DMS 273 treated with DMSO at 0.1 percent for 48 hours (cell line): ENCODE data around the gene BICDL2.
A peak's percentile ranks its signal among the peaks of the same experiment; 100 is the strongest.

Experiments
- DNase-seq: peaks from one replicate; lab custom pipeline; 2025; lab: John Stamatoyannopoulos, UW

BICDL2 gene

DNA sequence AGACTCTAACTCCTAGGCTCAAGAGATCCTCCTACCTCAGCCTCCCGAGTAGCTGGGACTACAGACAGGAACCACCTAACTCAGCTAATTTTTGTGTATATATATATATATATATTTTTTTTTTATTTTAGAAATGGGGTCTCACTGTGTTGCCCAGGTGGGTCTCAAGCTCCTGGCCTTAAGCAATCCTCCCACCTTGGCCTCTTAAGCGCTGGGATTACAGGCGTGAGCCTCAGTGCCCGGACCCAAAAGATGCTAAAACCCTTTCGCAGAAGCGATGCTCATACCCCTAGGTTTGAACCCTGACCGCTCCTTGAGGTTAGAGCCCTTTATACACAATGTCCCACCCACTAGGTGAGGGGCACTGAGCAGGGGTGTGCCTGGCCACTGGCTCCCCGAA, 26.2 kb downstream of the BICDL2 start:
- DNase-seq: no peak

DNA sequence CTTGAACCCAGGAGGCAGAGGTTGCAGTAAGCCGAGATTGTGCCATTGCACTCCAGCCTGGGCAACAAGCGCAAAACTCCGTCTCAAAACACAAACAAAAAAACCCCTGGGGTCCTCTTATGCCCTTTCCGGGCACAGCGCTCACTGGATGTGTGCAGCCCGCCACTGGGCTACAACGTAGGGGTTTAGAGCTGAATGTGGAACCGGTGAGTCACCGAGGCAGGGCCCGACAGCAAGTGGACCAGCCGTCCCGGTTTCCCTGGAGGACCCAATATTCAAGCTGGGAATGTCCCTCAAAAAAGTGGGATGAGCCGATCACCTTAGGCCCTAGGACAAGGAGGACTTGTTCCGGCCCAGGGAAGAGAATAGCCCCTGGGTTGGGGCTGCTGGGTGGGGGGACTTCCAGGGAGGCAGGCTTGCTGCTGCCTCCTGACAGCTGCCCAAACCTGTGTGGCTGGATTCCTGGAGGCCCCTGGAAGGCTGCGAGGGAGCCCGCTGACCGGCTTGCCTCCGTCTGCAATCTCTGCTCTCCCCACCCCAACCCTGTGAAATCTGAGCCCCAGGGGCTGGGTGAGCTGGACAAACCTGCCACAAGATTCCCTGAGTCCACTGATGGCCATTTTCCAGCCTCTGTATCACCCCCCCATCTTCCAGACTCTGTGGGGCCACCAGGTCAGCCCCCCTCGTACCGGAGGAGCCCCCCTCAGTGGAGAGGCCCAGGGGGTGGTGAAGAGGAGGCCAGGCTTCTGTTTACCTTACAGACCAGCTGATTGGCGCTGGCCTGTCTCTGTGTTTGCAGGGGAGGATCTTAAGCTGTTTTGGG, 27.0 kb downstream of the BICDL2 start:
- no peak for DNase-seq

DNA sequence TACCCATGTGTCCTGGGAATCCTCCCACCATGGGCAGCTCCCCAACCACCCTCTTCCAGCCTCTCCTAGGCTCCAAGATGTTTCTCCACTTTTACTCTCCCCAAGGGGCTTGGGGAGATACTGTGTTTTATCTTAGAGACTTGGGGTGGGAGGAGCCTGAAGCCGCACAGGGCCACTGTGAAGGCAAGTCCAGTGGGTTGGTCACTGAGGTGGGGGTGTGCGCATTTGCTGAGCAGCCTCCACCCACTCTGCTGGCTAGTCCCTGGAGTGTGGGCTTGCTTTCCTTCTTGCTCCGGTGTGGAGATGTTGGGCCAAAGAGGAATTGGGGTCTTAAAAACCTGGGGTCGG, 28.1 kb downstream of the BICDL2 start:
- no peak for DNase-seq

DNA sequence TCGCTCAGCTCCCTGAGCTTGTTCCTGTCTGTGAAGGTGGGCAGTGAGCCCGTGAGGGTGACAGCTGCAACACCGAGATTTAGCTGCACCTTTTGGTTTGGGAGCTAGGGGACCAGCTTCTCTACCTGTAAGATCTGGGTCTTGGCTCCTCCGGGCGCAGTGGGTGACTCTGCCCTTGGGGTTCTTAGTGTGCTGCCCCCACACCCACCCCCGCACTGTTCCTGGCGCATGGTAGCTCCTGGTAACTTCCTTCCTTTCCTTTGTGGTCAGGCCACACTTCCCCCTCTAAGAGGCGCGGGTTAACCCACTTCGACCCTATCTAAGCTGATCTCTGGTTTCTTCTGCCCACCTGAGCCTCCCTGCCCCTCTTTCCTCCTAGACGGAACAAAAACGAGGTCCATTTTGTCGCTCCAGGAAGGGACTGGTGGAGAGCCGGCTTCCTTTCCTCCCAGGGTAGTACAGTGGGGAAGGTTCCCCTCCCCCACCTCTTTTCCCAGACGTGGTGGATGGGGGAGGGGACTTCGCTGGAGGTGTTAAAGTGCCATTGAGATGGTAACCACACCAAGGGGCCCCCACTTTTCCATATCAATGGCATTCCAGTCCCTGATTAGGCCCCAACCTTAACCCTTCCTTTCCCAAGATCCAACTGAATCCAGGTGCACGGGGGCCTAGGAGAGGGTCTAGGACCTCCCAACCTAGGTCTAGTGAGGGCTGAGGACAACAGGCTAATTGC, 28.6 kb downstream of the BICDL2 start:
- no peak for DNase-seq

DNA sequence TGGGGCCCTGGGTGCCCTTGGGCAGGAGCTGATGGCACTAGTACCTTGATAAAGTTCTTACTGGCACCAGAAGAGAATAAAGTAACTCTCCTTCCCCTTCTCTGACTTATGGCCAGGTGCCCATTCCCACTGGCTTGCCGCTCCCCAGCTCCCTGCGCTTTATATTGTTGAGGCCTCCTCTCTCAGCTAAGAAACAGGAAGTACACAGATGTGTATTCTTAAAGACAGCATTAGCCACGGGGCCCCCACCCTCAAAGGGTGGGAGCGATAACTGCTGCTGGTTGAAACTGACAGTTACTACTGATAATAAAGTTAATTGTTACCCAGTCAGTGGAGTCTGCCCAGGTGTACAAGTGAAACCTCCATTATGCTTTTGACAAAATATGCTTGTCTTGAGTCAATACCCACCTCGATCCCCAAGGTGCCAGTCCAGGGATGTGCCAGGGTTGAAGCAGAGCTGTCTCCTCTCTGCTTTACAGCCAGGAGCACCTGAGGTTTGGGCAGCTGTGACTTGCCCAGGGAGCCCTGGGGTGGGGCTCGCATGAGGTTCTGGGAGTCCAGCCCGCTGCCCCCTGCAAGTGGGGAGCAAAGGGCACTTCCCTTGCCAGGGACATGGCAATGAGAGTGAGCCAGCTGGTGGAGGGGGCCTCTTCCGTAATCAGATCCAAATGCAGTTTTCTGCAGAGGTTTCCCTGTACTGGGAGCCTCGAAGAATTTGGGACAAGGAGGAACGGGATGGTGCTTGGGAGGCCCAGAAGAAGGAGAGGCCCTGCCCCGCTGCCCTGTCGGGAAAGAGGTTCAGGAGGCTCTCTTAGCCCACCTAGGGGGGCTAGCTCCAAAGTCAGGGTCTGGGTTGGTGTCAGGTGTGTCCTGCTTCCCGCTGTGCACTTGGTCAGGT, 29.4 kb downstream of the BICDL2 start:
- DNase-seq: no peak

- no peak for DNase-seq
Observed at GRCh38 chr16:3004781-3005284, 31.9 kb downstream of the BICDL2 start.

DNA sequence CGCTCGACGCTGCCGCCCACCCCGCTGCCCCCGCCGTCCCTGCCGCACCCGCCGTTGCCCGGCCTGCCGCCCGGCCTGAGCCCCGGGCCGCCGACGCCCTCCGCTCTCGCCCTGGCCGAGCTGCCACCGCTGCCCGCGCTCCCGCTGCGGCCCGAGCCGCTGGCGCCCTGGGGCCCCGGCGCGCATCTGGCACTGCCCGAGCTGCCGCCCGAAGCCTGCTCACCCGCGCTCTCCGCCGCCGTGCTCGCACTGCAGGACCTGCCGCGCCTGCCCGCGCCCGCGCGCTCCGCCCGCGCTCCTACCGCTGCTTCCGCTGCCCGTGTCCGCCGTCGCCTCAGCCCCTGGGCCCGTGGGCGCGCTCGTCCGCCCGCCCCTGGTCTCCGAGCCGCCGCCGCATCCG, 32.4 kb downstream of the BICDL2 start:
- DNase-seq: no peak

DNA sequence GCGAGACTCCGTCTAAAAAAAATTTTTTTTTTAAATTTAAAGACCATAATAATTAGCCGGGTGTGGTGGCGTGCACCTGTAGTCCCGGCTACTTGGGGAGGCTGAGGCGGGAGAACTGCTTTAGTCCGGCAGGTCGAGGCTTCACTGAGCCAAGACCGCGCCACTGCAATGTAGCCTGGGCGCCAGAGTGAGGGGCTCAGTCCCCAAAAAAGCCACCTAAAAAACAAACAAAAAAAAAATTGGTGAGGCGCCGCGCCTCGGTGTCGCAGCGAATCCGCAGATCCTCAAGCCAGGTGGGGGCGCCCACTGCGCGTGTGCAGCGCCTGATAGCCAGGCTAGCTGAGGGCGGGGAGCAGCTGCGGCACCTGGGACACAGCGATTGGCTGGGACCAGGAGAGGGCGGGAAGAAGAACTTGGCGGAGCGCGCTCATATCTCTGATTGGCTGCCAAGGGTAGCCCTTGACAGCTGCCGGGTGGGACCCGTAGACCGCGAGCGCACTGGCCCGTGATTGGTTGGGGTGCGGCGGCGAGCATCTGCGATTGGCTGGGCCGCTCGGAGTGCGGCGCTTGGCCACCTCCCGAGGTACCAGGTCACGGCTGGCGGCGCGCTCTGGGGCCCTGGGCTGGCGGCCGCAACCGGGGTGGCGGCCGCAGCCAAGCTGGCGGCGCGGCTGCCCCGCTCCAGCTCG, 33.0 kb downstream of the BICDL2 start:
- DNase-seq: peak; percentile 97

GRCh38 chr16:3001316-3001715, 35.4 kb downstream of the BICDL2 start:
- DNase-seq: no peak

GRCh38 chr16:3000540-3000939, 36.2 kb downstream of the BICDL2 start:
- no peak for DNase-seq

DNA sequence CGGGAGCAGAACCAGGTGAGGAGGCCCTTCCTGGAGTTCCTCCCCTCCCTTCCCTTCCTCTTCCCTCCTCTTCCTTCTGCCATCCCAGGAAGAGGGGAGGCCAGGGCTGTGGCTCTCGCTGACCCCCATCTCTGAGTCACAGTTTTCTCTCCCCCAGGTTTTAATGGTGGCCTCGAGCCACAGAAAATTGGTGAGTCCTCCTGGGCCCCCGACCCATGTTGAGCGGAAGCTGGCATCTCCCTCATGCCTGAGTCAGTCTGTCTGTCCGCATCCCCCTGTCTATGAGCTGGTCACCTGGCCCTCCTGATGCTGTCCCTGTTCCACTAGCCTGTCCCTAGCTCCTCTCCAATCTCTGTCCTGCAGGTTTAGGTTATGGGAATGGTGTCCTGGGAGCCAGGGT, 36.8 kb downstream of the BICDL2 start:
- no peak for DNase-seq

DNA sequence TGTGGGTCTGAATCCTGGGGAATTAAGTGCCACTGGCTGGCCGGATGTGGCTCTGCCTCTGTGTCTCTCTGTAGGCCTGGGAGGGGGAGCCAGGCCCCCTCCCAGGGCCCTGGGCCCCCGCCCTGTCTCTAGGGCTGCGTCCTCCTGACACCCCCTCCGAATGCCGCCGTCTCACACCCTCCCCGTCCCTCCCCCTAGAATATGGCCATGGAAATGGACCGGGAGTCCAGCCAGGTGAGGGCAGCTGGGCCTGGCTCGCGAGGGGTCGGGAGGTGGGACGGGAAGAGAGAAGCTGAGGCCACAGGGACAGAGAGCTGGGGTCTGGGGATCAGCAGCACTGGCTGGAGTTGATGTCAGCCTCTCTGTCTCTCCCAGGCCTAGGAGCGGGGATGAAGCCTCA, 40.4 kb downstream of the BICDL2 start:
- no peak for DNase-seq

DNA sequence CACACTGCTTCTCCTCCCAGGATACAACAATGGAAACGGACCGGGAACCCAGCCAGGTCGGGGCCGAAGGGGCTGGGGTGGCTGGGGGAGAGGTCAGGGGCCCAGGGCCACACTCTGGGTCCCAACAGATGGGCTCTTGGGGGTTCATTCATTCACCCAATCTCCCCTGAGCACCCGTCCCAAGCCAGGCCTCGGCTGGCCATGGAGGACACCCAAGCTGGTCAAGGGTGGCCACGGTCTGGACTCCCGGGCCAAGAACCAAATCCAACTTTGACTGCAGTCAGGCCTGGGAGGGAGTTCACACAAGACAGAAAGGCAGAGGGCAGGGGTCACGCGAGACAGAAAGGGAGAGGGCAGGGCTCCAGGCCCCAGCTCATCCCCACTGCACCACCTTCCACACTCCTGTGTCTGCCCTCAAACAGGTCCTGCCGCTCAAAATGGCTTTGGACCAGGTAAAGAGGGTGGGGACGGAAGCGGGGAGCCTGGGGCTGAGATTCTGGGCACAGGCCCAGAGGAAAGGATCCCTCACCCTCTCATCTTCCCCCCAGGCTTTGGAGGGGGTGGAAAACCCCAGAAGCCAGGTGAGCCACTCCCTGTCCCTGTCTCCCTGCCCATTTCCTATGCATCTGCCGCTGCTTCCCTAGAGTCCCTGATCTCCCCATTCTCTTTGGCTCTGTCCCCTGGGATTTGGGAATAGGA, 44.2 kb downstream of the BICDL2 start:
- no peak for DNase-seq

DNA sequence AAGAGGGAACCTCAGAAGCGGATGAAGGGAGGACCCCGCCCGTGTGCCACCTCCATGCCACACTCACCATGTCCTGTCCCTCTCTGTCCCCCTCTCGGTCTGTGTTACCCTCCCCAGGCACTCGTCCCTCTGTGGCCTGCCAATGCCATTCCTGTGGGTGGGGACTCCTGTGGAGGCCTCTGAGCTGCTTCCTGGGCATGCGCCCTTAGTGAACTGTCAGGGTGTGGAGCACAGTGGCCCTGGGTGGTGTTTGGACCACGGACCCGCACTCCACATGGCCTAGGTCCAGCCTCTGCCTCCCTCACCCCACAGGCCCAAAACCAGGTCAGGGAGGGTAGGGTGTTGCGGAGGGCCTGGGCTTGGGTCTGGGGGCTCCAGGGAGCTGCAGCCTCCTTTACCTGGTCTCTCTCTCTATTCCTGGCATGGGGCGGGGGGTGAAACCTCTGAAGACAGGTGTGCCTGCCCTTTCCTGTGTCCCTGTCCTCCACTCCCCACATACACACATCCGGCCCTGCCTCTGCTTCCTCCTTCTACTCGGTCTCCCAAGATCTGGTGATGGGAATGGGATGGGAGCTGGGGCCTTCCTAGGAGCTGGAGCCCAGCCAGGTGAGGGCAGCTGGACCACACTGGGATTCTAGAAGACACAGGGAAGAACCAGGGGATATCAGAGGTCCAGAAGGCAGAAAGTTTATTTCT, 45.0 kb downstream of the BICDL2 start:
- no peak for DNase-seq

- DNase-seq: no peak
Observed at GRCh38 chr16:2990891-2991290, 45.9 kb downstream of the BICDL2 start.

DNA sequence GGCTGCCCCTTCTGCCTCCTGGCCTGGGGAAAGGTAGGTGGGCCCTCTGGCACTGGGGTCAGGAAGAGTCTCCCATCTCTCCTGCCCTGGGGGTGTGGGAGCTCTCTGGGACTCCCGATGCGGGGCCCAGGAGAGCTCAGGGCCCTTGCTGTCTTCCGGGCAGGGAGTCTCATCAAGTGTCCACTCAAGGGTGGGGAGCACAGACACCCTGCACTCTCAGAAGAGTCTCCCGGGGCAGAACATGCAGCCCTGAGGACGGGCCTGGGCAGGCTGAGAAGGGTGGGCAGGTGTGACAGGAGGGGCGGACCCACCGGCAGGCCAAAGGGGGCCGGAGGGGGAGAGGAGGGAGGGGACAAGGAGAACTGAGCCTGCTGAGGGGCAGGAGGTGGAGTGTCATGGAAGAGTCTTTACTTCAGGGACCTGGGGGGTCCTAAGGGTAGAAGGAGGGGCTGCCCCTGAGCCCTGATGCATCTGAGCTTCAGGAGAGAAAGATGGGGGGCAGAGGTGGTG, 48.1 kb downstream of the BICDL2 start:
- no peak for DNase-seq

DNA sequence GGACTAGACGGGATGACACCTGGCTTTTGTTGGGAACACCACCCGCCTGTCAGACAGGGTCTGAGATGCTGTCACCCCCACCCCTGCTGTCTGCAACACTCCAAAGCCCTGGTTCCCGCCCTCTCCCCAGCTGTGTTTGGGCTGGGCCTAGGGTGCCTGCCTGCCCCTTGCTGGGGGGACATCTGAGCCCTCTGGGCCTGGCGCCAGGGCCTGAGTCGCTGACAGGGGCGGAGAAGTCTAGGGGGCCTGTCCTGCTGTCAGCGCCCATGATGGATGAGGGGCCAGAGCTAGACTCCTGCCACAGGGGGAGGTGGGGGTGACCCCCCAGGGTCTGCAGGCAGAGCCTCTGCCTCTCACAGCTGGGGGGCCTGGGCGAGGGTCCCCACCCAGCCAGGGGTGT, 48.9 kb downstream of the BICDL2 start:
- peak; percentile 60 for DNase-seq

- DNase-seq: no peak
Observed at GRCh38 chr16:2987286-2987685, 49.5 kb downstream of the BICDL2 start.

DNA sequence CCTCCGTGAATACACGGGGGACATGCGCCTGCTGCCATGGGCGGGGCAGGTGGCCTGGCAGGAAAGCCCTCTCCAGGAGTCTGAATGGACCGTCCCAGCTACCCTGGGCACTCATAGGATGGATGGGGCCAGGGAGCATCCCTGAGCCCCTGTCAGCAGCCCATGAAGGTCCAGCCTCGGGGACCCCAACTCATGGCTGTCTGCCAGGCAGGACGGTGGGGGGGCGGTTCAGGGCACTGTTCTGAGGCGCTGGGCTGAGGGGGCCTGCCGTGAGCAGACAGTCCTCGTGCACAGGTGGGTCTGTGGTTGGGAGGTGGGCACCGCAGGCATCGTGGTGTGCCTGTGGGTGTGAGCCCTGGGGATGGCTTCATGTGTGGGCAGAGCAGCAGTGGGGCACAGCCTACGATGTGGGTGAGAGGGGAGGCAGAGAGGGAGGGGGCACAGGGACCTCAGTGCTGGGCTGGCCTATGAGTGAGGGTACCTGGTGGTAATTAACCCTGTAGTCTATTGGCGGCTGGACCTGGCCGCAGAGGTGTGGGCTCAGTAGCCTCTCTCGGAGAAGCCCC, 50.0 kb downstream of the BICDL2 start:
- no peak for DNase-seq

DNA sequence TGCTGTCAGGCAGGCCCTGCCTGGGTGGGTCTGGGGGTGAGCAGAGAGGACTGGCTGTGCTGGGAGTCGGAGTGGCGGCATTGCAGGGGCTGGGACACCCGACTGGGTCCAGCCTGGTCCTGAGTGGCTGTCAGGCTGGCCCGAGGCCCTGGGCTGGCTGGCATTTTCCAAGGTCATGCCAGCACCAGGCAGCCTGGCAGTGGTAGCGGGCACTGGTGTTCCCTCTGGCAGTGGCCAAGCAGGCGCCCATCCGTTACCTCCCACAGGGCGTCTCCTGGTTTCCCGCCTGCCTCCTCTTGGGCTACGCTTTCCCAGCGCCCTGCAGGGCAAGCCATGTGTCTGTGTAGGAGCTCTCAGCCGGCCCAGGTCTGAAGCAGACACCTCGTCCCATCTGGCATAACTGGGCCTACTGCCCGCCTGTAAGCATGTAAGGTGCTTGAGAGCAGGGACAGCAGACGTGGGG, 50.8 kb downstream of the BICDL2 start:
- DNase-seq: peak; percentile 93
